H1 (cell line): ENCODE results near the gene UBR3.
"Not testable (repeated sequence)": the region's sequence is repeated elsewhere in the genome, so short reads cannot be mapped to it uniquely, and the experiment has no call there.

Experiments used
- BCL11A ChIP-seq, 2 experiments: IDR thresholded peaks; one replicate each; pipeline ENCODE4 v1.6.1; 2011; ENCODE audit warnings: low read depth in 2 of 2, low read length in 2 of 2, mild to moderate bottlenecking in 2 of 2
- BRCA1 ChIP-seq: IDR thresholded peaks from 2 replicates; pipeline ENCODE4 v1.6.1; 2012; ENCODE audit warnings: low read depth, low read length, improper control_type of control experiment
- CBX5 ChIP-seq: fragments of 300-800, 300-1000 bp; sonication (generic); IDR thresholded peaks from 2 replicates; pipeline ENCODE4 v1.7.1; 2016; ENCODE audit warnings: antibody characterized with exemption, low read length, low read depth
- CTCF ChIP-seq, 3 experiments: IDR thresholded peaks; 1 replicate in 2 of 3; 2 replicates in 1 of 3; pipeline versions ENCODE4 v1.5.1 to v1.6.1; 2011; ENCODE audit warnings: low read length in 3 of 3, mild to moderate bottlenecking in 3 of 3, inconsistent platforms in 2 of 3, low read depth in 1 of 3, moderate library complexity in 1 of 3; ENCODE audit not compliant: insufficient read depth in 1 of 3; ENCODE audit errors: control extremely low read depth in 1 of 3
- E2F6 ChIP-seq: IDR thresholded peaks from 2 replicates; pipeline ENCODE4 v1.6.1; 2012; ENCODE audit warnings: inconsistent platforms
- POLR2A ChIP-seq, 2 experiments: IDR thresholded peaks; 1 replicate in 1 of 2; 2 replicates in 1 of 2; pipeline ENCODE4 v1.6.1; 2011; ENCODE audit warnings: low read depth in 2 of 2, low read length in 2 of 2, mild to moderate bottlenecking in 2 of 2; ENCODE audit errors: control extremely low read depth in 1 of 2
- SIN3A ChIP-seq, 2 experiments: IDR thresholded peaks in 1 of 2; conservative IDR thresholded peaks in 1 of 2; 2 replicates each; pipeline ENCODE4 v1.6.1; 2011 to 2012; ENCODE audit warnings: low read length in 2 of 2, improper control_type of control experiment in 1 of 2, low read depth in 1 of 2, mild to moderate bottlenecking in 1 of 2

DNA sequence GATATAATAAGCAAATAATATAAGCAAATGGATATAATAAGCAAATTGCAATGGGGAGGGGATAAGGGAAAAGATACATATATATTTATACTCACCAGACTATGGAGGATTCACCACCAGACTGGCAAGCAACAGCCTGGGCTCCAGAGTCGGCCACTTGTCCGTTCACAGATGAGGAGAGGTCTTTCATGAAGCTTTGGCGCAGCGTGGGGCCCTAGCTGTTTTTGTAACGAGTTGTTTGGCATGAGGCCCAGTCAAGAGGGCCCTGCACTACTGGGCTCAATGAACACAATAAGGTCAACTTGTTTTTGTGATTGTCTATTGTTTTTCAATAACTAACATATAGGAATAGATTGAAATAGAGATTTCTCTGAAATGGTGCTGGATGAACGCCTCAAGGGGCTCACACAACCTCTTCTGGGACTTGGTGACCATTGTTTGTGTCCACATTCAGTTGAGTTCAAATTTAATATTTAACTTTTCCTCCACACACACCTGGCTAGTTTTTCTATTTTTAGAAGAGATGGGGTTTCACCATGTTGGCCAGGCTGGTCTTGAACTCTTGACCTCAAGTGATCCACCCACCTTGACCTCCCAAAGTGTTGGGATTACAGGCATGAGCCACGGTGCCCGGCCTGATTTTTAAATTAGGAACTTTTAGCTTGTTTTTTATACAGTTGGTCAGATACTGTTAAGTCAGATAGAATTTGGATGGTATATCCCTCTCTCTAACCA is 21.9 kb downstream of the UBR3 start:
- TF ChIP-seq POLR2A (IDR thresholded peaks at IDR 0.05; ENCODE audit: control extremely low read depth in 1 of 2, low read depth in 2 of 2, low read length in 2 of 2); CBX5; CTCF (IDR thresholded peaks at IDR 0.05; ENCODE audit: control extremely low read depth in 1 of 3, insufficient read depth in 1 of 3, low read depth in 1 of 3, low read length in 3 of 3); E2F6; SIN3A (conservative IDR thresholded peaks at IDR 0.05 in 1 of 2, IDR thresholded peaks at IDR 0.05 in 1 of 2; ENCODE audit: low read depth in 1 of 2, low read length in 2 of 2); BCL11A (IDR thresholded peaks at IDR 0.05; ENCODE audit: low read depth in 2 of 2, low read length in 2 of 2); BRCA1: not testable (repeated sequence)
